22Rv1 (cell line): ENCODE measurements around the gene UVRAG.

Experiments
- CTCF ChIP-seq: fragments of 450-650 bp; IDR thresholded peaks from 2 replicates; pipeline ENCODE4 v1.5.1; 2017; ENCODE audit warnings: mild to moderate bottlenecking
- ZFX ChIP-seq: fragments of 450-650 bp; IDR thresholded peaks from 2 replicates; pipeline ENCODE4 v1.6.1; 2017; ENCODE audit warnings: antibody characterized with exemption, borderline replicate concordance

GRCh38 chr11:75868990-75869389 lies 54.0 kb downstream of the UVRAG start:
- no peak for TF ChIP-seq CTCF
- TF ChIP-seq ZFX, result no peak
